NT2/D1 (cell line): ENCODE measurements around the gene FHL3.

Experiments
- DNase-seq: peaks from one replicate; pipeline ENCODE4 v3.0.0-alpha.2; 2011; ENCODE audit warnings: low read depth, low spot score
- H3K27me3 ChIP-seq: 2 replicates; pipeline ENCODE4 v1.6.0; 2011; ENCODE audit warnings: mild to moderate bottlenecking; ENCODE audit not compliant: insufficient read length, insufficient read depth
- H3K36me3 ChIP-seq: 2 replicates; pipeline ENCODE4 v1.6.1; 2011; ENCODE audit warnings: mild to moderate bottlenecking, low read length, mixed read lengths; ENCODE audit not compliant: insufficient read depth, insufficient read length
- H3K4me1 ChIP-seq: 2 replicates; pipeline ENCODE4 v1.5.1; 2011; ENCODE audit not compliant: insufficient read depth, insufficient read length
- H3K4me3 ChIP-seq: 2 replicates; pipeline ENCODE4 v1.5.1; 2011; ENCODE audit warnings: low read depth; ENCODE audit not compliant: insufficient read length
- H3K9ac ChIP-seq: 2 replicates; pipeline ENCODE4 v1.6.0; 2011; ENCODE audit warnings: low read depth; ENCODE audit not compliant: insufficient read length
- H3K9me3 ChIP-seq: 2 replicates; pipeline ENCODE4 v1.5.1; 2011; ENCODE audit warnings: mild to moderate bottlenecking, low read length; ENCODE audit not compliant: insufficient read depth
- SUZ12 ChIP-seq: IDR thresholded peaks from 2 replicates; pipeline ENCODE4 v1.6.1; 2011; ENCODE audit not compliant: insufficient read length, insufficient read depth; ENCODE audit errors: extremely low read depth
- YY1 ChIP-seq: IDR thresholded peaks from 2 replicates; pipeline ENCODE4 v1.6.1; 2011; ENCODE audit not compliant: insufficient read length, insufficient read depth
- ZNF274 ChIP-seq: IDR thresholded peaks from 2 replicates; pipeline ENCODE4 v1.6.1; 2011; ENCODE audit warnings: mild to moderate bottlenecking, low read depth, low read length

The FHL3 gene

DNA sequence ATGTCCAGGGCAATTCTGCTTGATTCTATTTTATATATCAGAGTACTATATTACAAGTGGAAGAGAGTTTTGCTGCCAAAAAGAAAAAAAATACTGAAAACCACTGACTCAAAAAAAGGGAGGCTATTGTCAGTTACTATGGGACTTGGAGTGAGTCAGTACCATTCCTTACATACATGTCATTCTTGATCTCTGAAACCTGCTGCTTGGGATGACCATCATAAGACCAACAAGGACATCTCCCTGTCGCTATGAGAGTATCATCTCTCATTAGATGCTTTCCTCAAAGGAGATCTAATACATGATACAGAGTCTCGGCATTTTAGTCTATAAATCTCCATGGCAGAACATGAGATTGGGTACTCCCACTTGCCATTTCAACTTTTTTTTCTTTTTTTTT lies 46.6 kb downstream of the FHL3 start:
- Histone ChIP-seq H3K9ac (no peak overlapping the region), H3K36me3 (peaks cover 77% of the 10 kb centered on the region), H3K9me3 (no peaks in the 10 kb centered on the region), H3K4me3 (no peak overlapping the region), H3K27me3 (no peaks in the 10 kb centered on the region), H3K4me1 (peaks cover 4% of the 10 kb centered on the region)
- TF ChIP-seq YY1 (no peak), ZNF274 (no peak), SUZ12 (no peak)
- DNase-seq = no peak

- no peak for DNase-seq
- no peaks in the 10 kb centered on the region for H3K27me3 ChIP-seq
- no peaks in the 10 kb centered on the region for H3K9me3 ChIP-seq
- H3K4me1 ChIP-seq = peaks cover 12% of the 10 kb centered on the region
- peaks cover 54% of the 10 kb centered on the region for H3K36me3 ChIP-seq
- no peak overlapping the region for H3K4me3 ChIP-seq
- no peak overlapping the region for H3K9ac ChIP-seq
- no peak for TF ChIP-seq ZNF274
- no peak for TF ChIP-seq YY1
- no peak for TF ChIP-seq SUZ12
These were observed 49.6 kb downstream of the FHL3 start for GRCh38 chr1:37955685-37956084.

- no peak for DNase-seq
- TF ChIP-seq YY1 = no peak
- no peak for TF ChIP-seq ZNF274
- no peak for TF ChIP-seq SUZ12
- Histone ChIP-seq H3K36me3 (peaks cover 43% of the 10 kb centered on the region), H3K4me3 (no peak overlapping the region), H3K27me3 (no peaks in the 10 kb centered on the region), H3K4me1 (peaks cover 17% of the 10 kb centered on the region), H3K9me3 (no peaks in the 10 kb centered on the region), H3K9ac (no peak overlapping the region)
These were observed 50.9 kb downstream of the FHL3 start for GRCh38 chr1:37954316-37954971.

DNA sequence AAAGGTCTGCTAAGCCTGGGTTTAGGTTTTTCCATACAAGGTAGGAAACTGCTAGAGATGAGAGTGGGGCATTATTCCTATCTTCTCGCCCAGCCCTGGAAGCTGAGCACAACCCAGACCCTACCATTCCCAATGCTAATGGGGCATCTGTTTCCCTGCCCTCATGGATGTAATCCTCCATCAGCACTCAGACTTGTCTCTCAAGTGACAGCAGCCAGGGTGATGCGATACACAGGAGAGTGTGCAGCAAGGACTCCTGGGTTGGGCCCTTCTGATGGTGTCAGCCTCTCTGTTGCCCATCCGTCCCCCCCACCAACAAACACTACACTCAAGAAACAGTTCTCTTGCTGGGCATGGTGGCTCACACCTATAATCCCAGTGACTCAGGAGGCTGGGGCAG lies 52.6 kb downstream of the FHL3 start:
- Histone ChIP-seq H3K9ac (no peak overlapping the region), H3K27me3 (no peaks in the 10 kb centered on the region), H3K4me1 (peaks cover 22% of the 10 kb centered on the region), H3K4me3 (no peak overlapping the region), H3K36me3 (peaks cover 26% of the 10 kb centered on the region), H3K9me3 (no peaks in the 10 kb centered on the region)
- no peak for DNase-seq
- TF ChIP-seq ZNF274 = no peak
- TF ChIP-seq YY1 = no peak
- no peak for TF ChIP-seq SUZ12

GRCh38 chr1:37951783-37952624 lies 53.3 kb downstream of the FHL3 start:
- Histone ChIP-seq H3K9ac (no peak overlapping the region), H3K4me3 (no peak overlapping the region), H3K36me3 (peaks cover 19% of the 10 kb centered on the region), H3K4me1 (peaks cover 22% of the 10 kb centered on the region), H3K27me3 (no peaks in the 10 kb centered on the region), H3K9me3 (no peaks in the 10 kb centered on the region)
- DNase-seq = no peak
- TF ChIP-seq YY1 (no peak), ZNF274 (no peak), SUZ12 (no peak)

- peaks cover 11% of the 10 kb centered on the region for H3K36me3 ChIP-seq
- DNase-seq = no peak
- no peak overlapping the region for H3K4me3 ChIP-seq
- H3K9ac ChIP-seq = no peak overlapping the region
- TF ChIP-seq SUZ12 (no peak), YY1 (no peak), ZNF274 (no peak)
- no peaks in the 10 kb centered on the region for H3K27me3 ChIP-seq
- H3K4me1 ChIP-seq = peaks cover 22% of the 10 kb centered on the region
- H3K9me3 ChIP-seq = no peaks in the 10 kb centered on the region
These were observed 54.1 kb downstream of the FHL3 start for GRCh38 chr1:37951041-37951782.

GRCh38 chr1:37949524-37950152 lies 55.7 kb downstream of the FHL3 start:
- Histone ChIP-seq H3K4me3 (no peak overlapping the region), H3K9ac (no peak overlapping the region), H3K36me3 (no peaks in the 10 kb centered on the region), H3K27me3 (no peaks in the 10 kb centered on the region), H3K4me1 (peaks cover 22% of the 10 kb centered on the region), H3K9me3 (no peaks in the 10 kb centered on the region)
- no peak for DNase-seq
- no peak for TF ChIP-seq ZNF274
- TF ChIP-seq YY1 = no peak
- TF ChIP-seq SUZ12 = no peak
